Activated CD8-positive, alpha-beta memory T cell treated with anti-CD3 and anti-CD28 coated beads, Interleukin-2, amount 10 ng/mL, durations not matched to agents 7 days and 5 days (primary cell): Measurements from ENCODE around the gene NR2C2. TPM values are rescaled to one million over a fixed set of nuclear protein-coding genes. Genes with fewer than 3 reads are reported as not detected.

Experiments used
- ATAC-seq: fragments of 150-1000 bp; cut with Tn5 transposase; one replicate; pipeline ENCODE4 v1.10.0; 2021; ENCODE audit warnings: moderate library complexity
- CTCF ChIA-PET: fragments of 350-600 bp; sonication (Branson Sonifier 250); formaldehyde crosslinking; loops from one replicate; lab custom pipeline; 2021; ENCODE audit warnings: antibody characterized with exemption; lab: Charles Lee
- DNase-seq: peaks from one replicate; pipeline ENCODE4 v3.0.0-alpha.2; 2020
- H3K27ac Mint-ChIP-seq: one replicate; pipeline ENCODE4 v1.8.0; 2021; ENCODE audit warnings: mild to moderate bottlenecking, mixed read lengths
- H3K27me3 Mint-ChIP-seq: one replicate; pipeline ENCODE4 v1.8.0; 2021; ENCODE audit warnings: mixed read lengths
- H3K36me3 Mint-ChIP-seq: one replicate; pipeline ENCODE4 v1.8.0; 2021; ENCODE audit warnings: mild to moderate bottlenecking, mixed read lengths
- H3K4me1 Mint-ChIP-seq: one replicate; pipeline ENCODE4 v1.8.0; 2021; ENCODE audit warnings: mixed read lengths
- H3K4me3 Mint-ChIP-seq: one replicate; pipeline ENCODE4 v1.8.0; 2021; ENCODE audit warnings: mild to moderate bottlenecking, moderate library complexity, mixed read lengths
- H3K9me3 Mint-ChIP-seq: one replicate; pipeline ENCODE4 v1.8.0; 2022; ENCODE audit warnings: low read depth, mixed read lengths
- total RNA-seq, 2 experiments: library from RNA; stranded (reverse); gene quantifications; one replicate each; pipeline ENCODE4 v1.2.3, GENCODE V29; 2021

The NR2C2 gene
- total RNA-seq, 2 experiments from 2014 or later, result 56.5 to 69.7 TPM

- DNase-seq (no peak), ATAC-seq (no peak)
- no peaks in the 10 kb centered on the region for H3K9me3 Mint-ChIP-seq
- H3K4me1 Mint-ChIP-seq, result peaks cover 22% of the 10 kb centered on the region
- peak overlapping the region; percentile 1 for H3K4me3 Mint-ChIP-seq
- no peaks in the 10 kb centered on the region for H3K27me3 Mint-ChIP-seq
- CTCF ChIA-PET, result interaction anchor here (0.9 kb wide), 1 partner anchor 42 kb away, joined by 5 read pairs; no protein-coding TSS in a partner anchor
- H3K27ac Mint-ChIP-seq, result no peak overlapping the region
- H3K36me3 Mint-ChIP-seq, result peaks cover 10% of the 10 kb centered on the region
These were observed 119.1 kb downstream of the NR2C2 start for GRCh38 chr3:15066467-15066866.

GRCh38 chr3:15069441-15069840 is 122.1 kb downstream of the NR2C2 start:
- H3K27me3 Mint-ChIP-seq, result no peaks in the 10 kb centered on the region
- CTCF ChIA-PET, result interaction anchor here (1.3 kb wide), 1 partner anchor 46 kb away, joined by 4 read pairs; no protein-coding TSS in a partner anchor
- ATAC-seq (no peak), DNase-seq (no peak)
- no peak overlapping the region for H3K4me3 Mint-ChIP-seq
- H3K4me1 Mint-ChIP-seq, result peaks cover 8% of the 10 kb centered on the region
- no peak overlapping the region for H3K27ac Mint-ChIP-seq
- H3K36me3 Mint-ChIP-seq, result peaks cover 16% of the 10 kb centered on the region
- H3K9me3 Mint-ChIP-seq, result no peaks in the 10 kb centered on the region

GRCh38 chr3:15071699-15072098 is 124.3 kb downstream of the NR2C2 start:
- H3K4me3 Mint-ChIP-seq, result no peak overlapping the region
- no peaks in the 10 kb centered on the region for H3K27me3 Mint-ChIP-seq
- H3K36me3 Mint-ChIP-seq, result peaks cover 28% of the 10 kb centered on the region
- DNase-seq, result no peak
- no peak overlapping the region for H3K27ac Mint-ChIP-seq
- no peaks in the 10 kb centered on the region for H3K4me1 Mint-ChIP-seq
- ATAC-seq, result no peak
- no peaks in the 10 kb centered on the region for H3K9me3 Mint-ChIP-seq
- CTCF ChIA-PET, result interaction anchor here (1.2 to 1.9 kb wide), 2 partner anchors 13 to 21 kb away, joined by 4 to 5 read pairs; no protein-coding TSS in a partner anchor

GRCh38 chr3:15074500-15074899 is 127.1 kb downstream of the NR2C2 start:
- ATAC-seq (no peak), DNase-seq (no peak)
- no peaks in the 10 kb centered on the region for H3K27me3 Mint-ChIP-seq
- no peak overlapping the region for H3K27ac Mint-ChIP-seq
- H3K36me3 Mint-ChIP-seq, result peaks cover 41% of the 10 kb centered on the region
- CTCF ChIA-PET, result no interaction called here
- no peak overlapping the region for H3K4me3 Mint-ChIP-seq
- H3K4me1 Mint-ChIP-seq, result no peaks in the 10 kb centered on the region
- H3K9me3 Mint-ChIP-seq, result no peaks in the 10 kb centered on the region

GRCh38 chr3:15079091-15079490 is 131.7 kb downstream of the NR2C2 start:
- Mint-ChIP-seq H3K36me3 (peaks cover 54% of the 10 kb centered on the region), H3K9me3 (no peaks in the 10 kb centered on the region), H3K27ac (no peak overlapping the region), H3K27me3 (no peaks in the 10 kb centered on the region), H3K4me3 (no peak overlapping the region), H3K4me1 (peaks cover 3% of the 10 kb centered on the region)
- CTCF ChIA-PET, result no interaction called here
- ATAC-seq (no peak), DNase-seq (no peak)

GRCh38 chr3:15081960-15082664 is 134.7 kb downstream of the NR2C2 start:
- DNase-seq, result no peak
- no peak for ATAC-seq
- H3K27ac Mint-ChIP-seq, result no peak overlapping the region
- no peaks in the 10 kb centered on the region for H3K27me3 Mint-ChIP-seq
- CTCF ChIA-PET, result no interaction called here
- H3K9me3 Mint-ChIP-seq, result no peaks in the 10 kb centered on the region
- peaks cover 3% of the 10 kb centered on the region for H3K4me1 Mint-ChIP-seq
- H3K36me3 Mint-ChIP-seq, result peaks cover 50% of the 10 kb centered on the region
- no peak overlapping the region for H3K4me3 Mint-ChIP-seq

- H3K9me3 Mint-ChIP-seq, result no peaks in the 10 kb centered on the region
- ATAC-seq, result no peak
- DNase-seq, result no peak
- H3K4me3 Mint-ChIP-seq, result no peak overlapping the region
- no peaks in the 10 kb centered on the region for H3K27me3 Mint-ChIP-seq
- CTCF ChIA-PET, result no interaction called here
- H3K36me3 Mint-ChIP-seq, result peaks cover 43% of the 10 kb centered on the region
- H3K27ac Mint-ChIP-seq, result no peak overlapping the region
- H3K4me1 Mint-ChIP-seq, result peaks cover 3% of the 10 kb centered on the region
These were observed 135.9 kb downstream of the NR2C2 start for GRCh38 chr3:15083252-15083651.

GRCh38 chr3:15086263-15086662 is 138.9 kb downstream of the NR2C2 start:
- H3K27ac Mint-ChIP-seq, result no peak overlapping the region
- no peak for DNase-seq
- H3K36me3 Mint-ChIP-seq, result peaks cover 43% of the 10 kb centered on the region
- no peak overlapping the region for H3K4me3 Mint-ChIP-seq
- H3K4me1 Mint-ChIP-seq, result peaks cover 3% of the 10 kb centered on the region
- ATAC-seq, result no peak
- CTCF ChIA-PET, result interaction anchor here (1.0 kb wide), 1 partner anchor 20 kb away, joined by 3 read pairs; no protein-coding TSS in a partner anchor
- H3K27me3 Mint-ChIP-seq, result no peaks in the 10 kb centered on the region
- no peaks in the 10 kb centered on the region for H3K9me3 Mint-ChIP-seq

GRCh38 chr3:15086699-15087098 is 139.3 kb downstream of the NR2C2 start:
- Mint-ChIP-seq H3K4me1 (peaks cover 3% of the 10 kb centered on the region), H3K4me3 (no peak overlapping the region), H3K36me3 (peaks cover 39% of the 10 kb centered on the region), H3K27me3 (no peaks in the 10 kb centered on the region), H3K9me3 (no peaks in the 10 kb centered on the region), H3K27ac (no peak overlapping the region)
- CTCF ChIA-PET, result interaction anchor here (1.0 kb wide), 1 partner anchor 19 kb away, joined by 3 read pairs; no protein-coding TSS in a partner anchor
- DNase-seq (no peak), ATAC-seq (no peak)

GRCh38 chr3:15089201-15089600 is 141.8 kb downstream of the NR2C2 start:
- Mint-ChIP-seq H3K27ac (no peak overlapping the region), H3K4me1 (no peaks in the 10 kb centered on the region), H3K36me3 (peaks cover 28% of the 10 kb centered on the region), H3K27me3 (no peaks in the 10 kb centered on the region), H3K4me3 (no peak overlapping the region), H3K9me3 (no peaks in the 10 kb centered on the region)
- no peak for DNase-seq
- CTCF ChIA-PET, result interaction anchor here (2.8 kb wide), 1 partner anchor 19 kb away, joined by 12 read pairs; no protein-coding TSS in a partner anchor
- ATAC-seq, result no peak

- CTCF ChIA-PET, result interaction anchor here (1.0 to 2.8 kb wide), 3 partner anchors 17 to 330 kb away, joined by 3 to 12 read pairs (median 3); partner anchors contain the start of gene MRPS25
- no peaks in the 10 kb centered on the region for H3K9me3 Mint-ChIP-seq
These were observed 144.2 kb downstream of the NR2C2 start for GRCh38 chr3:15091575-15091974.

GRCh38 chr3:15092686-15093085 is 145.3 kb downstream of the NR2C2 start:
- CTCF ChIA-PET, result interaction anchor here (1.0 kb wide), 1 partner anchor 328 kb away, joined by 3 read pairs; no protein-coding TSS in a partner anchor
- H3K4me1 Mint-ChIP-seq, result peaks cover 12% of the 10 kb centered on the region
- no peak for DNase-seq
- ATAC-seq, result no peak
- no peak overlapping the region for H3K4me3 Mint-ChIP-seq
- no peaks in the 10 kb centered on the region for H3K27me3 Mint-ChIP-seq
- H3K27ac Mint-ChIP-seq, result no peak overlapping the region
- peaks cover 32% of the 10 kb centered on the region for H3K36me3 Mint-ChIP-seq
- no peaks in the 10 kb centered on the region for H3K9me3 Mint-ChIP-seq

More at GRCh38 chr3:15091575-15091974, 144.2 kb downstream of the NR2C2 start:
- Mint-ChIP-seq H3K4me3 (no peak overlapping the region), H3K4me1 (peaks cover 9% of the 10 kb centered on the region), H3K27ac (no peak overlapping the region), H3K27me3 (no peaks in the 10 kb centered on the region), H3K36me3 (peaks cover 35% of the 10 kb centered on the region)
- no peak for DNase-seq
- no peak for ATAC-seq

- no peak overlapping the region for H3K4me3 Mint-ChIP-seq
- H3K9me3 Mint-ChIP-seq, result no peaks in the 10 kb centered on the region
- no peak overlapping the region for H3K27ac Mint-ChIP-seq
- CTCF ChIA-PET, result interaction anchor here (0.6 to 1.3 kb wide), 3 partner anchors 14 to 168 kb away, joined by 3 to 5 read pairs (median 4); no protein-coding TSS in a partner anchor
- DNase-seq (no peak), ATAC-seq (no peak)
- H3K36me3 Mint-ChIP-seq, result peaks cover 35% of the 10 kb centered on the region
- peaks cover 22% of the 10 kb centered on the region for H3K4me1 Mint-ChIP-seq
- peaks cover 3% of the 10 kb centered on the region for H3K27me3 Mint-ChIP-seq
These were observed 146.9 kb downstream of the NR2C2 start for GRCh38 chr3:15094187-15094875.
